ENCODE data around the gene MTERF4.

The MTERF4 gene

DNA sequence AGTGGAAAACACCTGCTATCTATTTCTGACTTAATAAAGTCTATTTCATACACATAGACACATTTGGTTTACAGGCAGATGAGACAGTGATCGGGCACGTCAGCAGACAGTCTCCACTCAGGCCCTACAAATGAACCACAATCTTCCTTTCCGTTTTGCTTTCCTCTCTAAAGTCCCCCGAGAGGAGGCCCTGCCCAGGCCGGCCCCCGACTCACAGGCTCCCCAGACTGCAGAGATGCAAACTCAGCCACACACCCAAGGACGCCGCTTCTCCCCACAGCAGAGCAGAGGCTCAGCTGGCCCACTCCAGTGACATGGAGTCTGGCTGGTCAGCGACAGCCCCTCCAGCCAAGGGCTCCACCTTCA lies 9.3 kb upstream of the MTERF4 start:
- DNase-seq = no peak
- Histone ChIP-seq H3K27ac (no peak overlapping the region), H3K4me3 (ENCODE audit: low read depth, low read length) (no peak overlapping the region), H3K36me3 (replicated peaks) (no peaks in the 10 kb centered on the region), H3K27me3 (replicated peaks) (no peaks in the 10 kb centered on the region)
- TF ChIP-seq, protein P1, sequence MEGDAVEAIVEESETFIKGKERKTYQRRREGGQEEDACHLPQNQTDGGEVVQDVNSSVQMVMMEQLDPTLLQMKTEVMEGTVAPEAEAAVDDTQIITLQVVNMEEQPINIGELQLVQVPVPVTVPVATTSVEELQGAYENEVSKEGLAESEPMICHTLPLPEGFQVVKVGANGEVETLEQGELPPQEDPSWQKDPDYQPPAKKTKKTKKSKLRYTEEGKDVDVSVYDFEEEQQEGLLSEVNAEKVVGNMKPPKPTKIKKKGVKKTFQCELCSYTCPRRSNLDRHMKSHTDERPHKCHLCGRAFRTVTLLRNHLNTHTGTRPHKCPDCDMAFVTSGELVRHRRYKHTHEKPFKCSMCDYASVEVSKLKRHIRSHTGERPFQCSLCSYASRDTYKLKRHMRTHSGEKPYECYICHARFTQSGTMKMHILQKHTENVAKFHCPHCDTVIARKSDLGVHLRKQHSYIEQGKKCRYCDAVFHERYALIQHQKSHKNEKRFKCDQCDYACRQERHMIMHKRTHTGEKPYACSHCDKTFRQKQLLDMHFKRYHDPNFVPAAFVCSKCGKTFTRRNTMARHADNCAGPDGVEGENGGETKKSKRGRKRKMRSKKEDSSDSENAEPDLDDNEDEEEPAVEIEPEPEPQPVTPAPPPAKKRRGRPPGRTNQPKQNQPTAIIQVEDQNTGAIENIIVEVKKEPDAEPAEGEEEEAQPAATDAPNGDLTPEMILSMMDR (IDR thresholded peaks at IDR 0.05; ENCODE audit: low read depth, low read length, missing control alignments) = no peak
- in situ Hi-C loops (cut with HindIII; ENCODE audit: low pct_ligation_motif_present, low sequenced_read_pairs) = no loop called here

- in situ Hi-C loops (cut with HindIII; ENCODE audit: low pct_ligation_motif_present, low sequenced_read_pairs) = no loop called here
- H3K27me3 ChIP-seq (replicated peaks) = no peaks in the 10 kb centered on the region
- H3K4me3 ChIP-seq (ENCODE audit: low read depth, low read length) = no peak overlapping the region
- no peak for DNase-seq
- no peak overlapping the region for H3K27ac ChIP-seq
- H3K36me3 ChIP-seq (replicated peaks) = no peaks in the 10 kb centered on the region
- TF ChIP-seq, protein P1 (IDR thresholded peaks at IDR 0.05; ENCODE audit: low read depth, low read length, missing control alignments) = no peak
Observed at GRCh38 chr2:241110607-241111439, 8.7 kb upstream of the MTERF4 start.

DNA sequence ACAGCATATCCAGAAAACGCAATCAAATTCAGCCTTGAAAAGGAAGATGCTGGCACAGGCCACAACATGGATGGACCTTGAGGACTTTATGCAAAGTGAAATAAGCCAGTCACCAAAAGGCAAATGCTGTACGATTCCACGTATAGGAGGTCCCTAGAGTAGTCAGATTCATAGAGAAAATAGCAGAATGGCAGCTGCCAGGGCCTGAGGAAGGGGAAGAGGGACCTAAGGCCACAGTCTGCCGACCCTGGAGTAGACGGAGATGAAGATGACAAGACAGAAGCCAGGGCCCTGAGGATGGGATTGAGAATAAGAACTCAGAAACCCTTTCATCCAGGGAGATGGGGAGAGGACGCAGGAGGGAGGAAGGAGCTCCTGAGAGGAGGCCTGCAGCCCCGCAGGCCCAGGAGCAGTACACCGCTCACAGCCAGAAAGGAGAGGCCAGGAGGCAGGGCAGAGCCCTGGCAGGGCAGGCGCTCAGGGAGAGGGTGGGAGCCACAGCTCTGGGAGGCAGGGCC lies 8.1 kb upstream of the MTERF4 start:
- Histone ChIP-seq H3K4me3 (ENCODE audit: low read depth, low read length) (no peak overlapping the region), H3K27ac (no peak overlapping the region), H3K27me3 (replicated peaks) (no peaks in the 10 kb centered on the region), H3K36me3 (replicated peaks) (no peaks in the 10 kb centered on the region)
- TF ChIP-seq, protein P1 (IDR thresholded peaks at IDR 0.05; ENCODE audit: low read depth, low read length, missing control alignments) = no peak
- no peak for DNase-seq
- in situ Hi-C loops (cut with HindIII; ENCODE audit: low pct_ligation_motif_present, low sequenced_read_pairs) = no loop called here

GRCh38 chr2:241109210-241110088 lies 7.4 kb upstream of the MTERF4 start:
- Histone ChIP-seq H3K27me3 (replicated peaks) (no peaks in the 10 kb centered on the region), H3K4me3 (ENCODE audit: low read depth, low read length) (no peak overlapping the region), H3K27ac (no peak overlapping the region)

GRCh38 chr2:241108271-241109209 lies 6.5 kb upstream of the MTERF4 start:
- Histone ChIP-seq H3K36me3 (replicated peaks) (no peaks in the 10 kb centered on the region), H3K27me3 (replicated peaks) (no peaks in the 10 kb centered on the region), H3K27ac (no peak overlapping the region), H3K4me3 (ENCODE audit: low read depth, low read length) (no peak overlapping the region)
- TF ChIP-seq, protein P1 (IDR thresholded peaks at IDR 0.05; ENCODE audit: low read depth, low read length, missing control alignments) = no peak
- in situ Hi-C loops (cut with HindIII; ENCODE audit: low pct_ligation_motif_present, low sequenced_read_pairs) = no loop called here
- no peak for DNase-seq

More at GRCh38 chr2:241109210-241110088, 7.4 kb upstream of the MTERF4 start:
- DNase-seq = no peak
- TF ChIP-seq, protein P1 (IDR thresholded peaks at IDR 0.05; ENCODE audit: low read depth, low read length, missing control alignments) = no peak
- no peaks in the 10 kb centered on the region for H3K36me3 ChIP-seq (replicated peaks)
- in situ Hi-C loops (cut with HindIII; ENCODE audit: low pct_ligation_motif_present, low sequenced_read_pairs) = no loop called here

Data from brain microvascular endothelial cell (primary cell).